Kidney glomerular epithelial cell (primary cell): ENCODE data around the gene CEACAM3.

ENCODE experiments used
- DNase-seq: peaks from one replicate; lab custom pipeline; 2025; lab: John Stamatoyannopoulos, UW

Gene CEACAM3

DNA sequence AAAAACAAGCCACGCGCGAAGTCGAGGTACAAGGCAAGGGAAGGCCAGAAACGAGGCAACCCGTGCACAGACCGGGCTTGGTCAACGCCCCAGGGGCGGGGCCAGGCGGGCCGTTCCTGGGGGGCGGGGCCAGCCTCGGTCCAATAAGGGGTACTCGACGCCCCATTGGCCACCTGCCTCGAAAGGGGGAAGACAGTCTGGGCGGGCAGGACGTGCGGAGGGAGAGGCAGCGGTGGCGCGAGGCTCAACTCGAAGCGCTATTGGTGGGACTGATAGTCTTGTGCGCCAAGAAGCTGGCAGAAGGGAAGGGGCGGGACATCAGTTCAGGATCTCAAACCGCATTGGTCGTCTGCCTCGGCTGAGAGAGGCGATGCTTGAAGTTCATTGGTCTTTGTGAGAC is 48.2 kb downstream of the CEACAM3 start, which contains the start of gene LYPD4:
LYPD4 (minus strand) TSS at position 83 of the 400 bp plus-strand sequence. CDS start 5,398 bp downstream, outside the sequence.
- DNase-seq = no peak

DNA sequence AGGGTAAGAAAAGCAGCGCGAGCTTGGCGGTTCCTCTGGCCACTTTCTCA is 48.4 kb downstream of the CEACAM3 start, which contains the start of gene DMRTC2:
DMRTC2 (plus strand) TSS at position 42 of the 50 bp plus-strand sequence. CDS start 2,387 bp downstream, outside the sequence.
- no peak for DNase-seq

DNA sequence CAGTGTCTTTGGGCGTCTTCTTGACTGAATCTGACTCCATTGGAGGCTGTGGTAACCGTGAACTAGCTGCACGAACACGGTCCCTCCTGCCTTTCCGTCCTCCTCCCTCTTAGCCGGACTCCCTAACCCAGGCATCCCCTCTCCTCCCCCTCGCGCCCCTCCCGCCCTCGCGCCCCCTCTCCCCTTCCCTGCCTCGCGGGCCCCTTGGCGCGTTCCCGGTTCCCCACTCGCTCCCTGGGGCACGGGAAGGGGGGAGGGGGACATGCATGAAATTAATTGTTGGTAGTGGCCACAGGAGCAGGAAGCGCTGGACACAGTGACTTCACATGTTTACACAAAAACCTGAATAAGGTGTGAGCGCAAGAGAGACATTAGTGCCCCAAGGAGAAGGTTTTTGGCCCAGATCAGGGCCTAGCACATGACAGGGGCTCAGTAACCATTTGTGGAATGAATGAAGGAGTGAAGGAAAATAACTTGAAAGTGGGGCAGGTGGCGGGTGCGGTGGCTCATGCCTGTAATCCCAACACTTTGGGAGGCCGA is 48.7 kb downstream of the CEACAM3 start:
- DNase-seq = no peak

DNA sequence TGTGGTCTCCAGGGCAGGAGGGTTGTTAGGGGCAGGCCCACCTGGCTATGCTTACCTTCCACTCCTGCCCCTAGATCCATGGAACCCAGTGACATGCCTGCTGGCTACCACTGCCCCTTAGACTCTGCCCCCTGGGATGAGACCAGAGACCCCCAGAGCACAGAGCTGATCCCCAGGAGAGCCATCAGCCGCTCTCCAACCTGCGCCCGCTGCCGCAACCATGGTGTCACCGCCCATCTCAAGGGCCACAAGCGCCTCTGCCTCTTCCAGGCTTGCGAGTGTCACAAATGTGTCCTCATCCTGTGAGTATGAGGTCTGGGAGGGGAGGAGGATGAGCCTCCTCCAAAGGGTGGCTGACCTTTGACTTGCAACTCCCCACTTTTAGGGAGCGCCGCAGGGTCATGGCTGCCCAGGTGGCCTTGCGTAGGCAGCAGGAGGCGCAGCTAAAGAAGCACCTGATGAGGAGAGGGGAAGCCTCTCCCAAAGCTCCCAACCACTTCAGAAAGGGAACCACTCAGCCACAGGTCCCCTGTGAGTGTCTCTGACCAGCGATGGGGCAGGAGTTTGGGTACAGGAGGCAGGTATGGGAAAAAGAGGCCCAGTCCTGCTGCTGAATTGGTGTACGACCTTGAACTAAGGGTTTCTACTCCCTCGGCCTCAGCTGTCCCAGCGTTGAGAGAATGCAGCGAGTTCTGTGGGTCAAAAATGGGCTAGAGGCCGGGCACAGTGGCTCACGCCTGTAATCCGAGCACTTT is 51.1 kb downstream of the CEACAM3 start:
- no peak for DNase-seq

DNA sequence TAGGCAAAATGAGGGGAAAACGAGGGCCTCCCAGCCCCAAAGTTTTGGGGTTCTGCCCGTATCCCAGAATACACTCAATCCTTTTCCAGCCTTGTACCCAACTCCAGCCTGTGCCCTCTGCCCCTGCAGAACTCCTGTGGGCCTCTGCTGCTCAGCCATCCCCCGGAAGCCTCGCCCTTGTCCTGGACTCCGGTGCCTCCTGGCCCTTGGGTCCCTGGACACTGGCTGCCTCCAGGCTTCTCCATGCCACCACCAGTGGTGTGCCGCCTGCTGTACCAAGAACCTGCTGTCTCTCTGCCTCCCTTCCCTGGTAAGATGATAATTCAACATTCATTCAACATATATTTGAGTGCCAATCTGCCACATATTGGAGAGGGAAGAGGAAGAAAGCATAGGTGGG is 52.3 kb downstream of the CEACAM3 start:
- DNase-seq = no peak

DNA sequence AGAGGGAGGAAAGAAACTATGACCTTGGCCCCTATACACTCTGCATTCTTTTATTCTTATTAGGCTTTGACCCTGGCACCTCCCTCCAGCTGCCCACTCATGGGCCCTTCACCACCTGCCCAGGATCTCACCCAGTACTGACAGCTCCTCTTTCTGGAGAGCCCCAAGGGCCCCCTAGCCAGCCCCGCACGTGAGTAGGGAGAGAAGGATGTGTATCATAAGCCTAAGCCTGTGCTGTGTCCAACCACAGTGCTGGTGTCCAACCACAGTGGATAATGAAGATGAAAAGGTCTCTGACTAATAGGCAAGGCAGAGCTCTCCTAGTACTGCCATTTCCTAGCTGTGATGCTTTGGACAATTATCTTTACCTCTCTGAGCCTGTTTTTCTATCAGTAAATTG is 52.7 kb downstream of the CEACAM3 start:
- DNase-seq = no peak

DNA sequence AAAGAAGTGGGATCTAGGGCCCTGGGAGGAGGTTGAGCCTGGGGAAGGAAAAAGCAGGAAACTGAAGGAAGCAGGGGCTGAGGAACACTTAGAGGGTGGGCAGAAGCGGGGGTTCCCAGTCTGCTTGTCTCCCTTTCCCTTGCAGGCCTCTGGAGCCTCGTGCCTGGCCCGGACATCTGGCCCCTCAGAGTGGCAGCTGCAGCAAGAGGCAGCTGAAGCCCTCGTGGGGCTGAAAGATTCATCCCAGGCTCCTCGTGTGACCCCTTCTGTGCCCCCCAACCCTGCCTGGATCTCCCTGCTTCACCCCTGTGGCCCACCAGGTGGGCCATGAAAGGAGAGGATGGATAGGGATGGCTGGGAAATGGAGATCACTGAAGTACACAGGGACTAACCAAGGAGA is 54.0 kb downstream of the CEACAM3 start:
- DNase-seq = no peak

DNA sequence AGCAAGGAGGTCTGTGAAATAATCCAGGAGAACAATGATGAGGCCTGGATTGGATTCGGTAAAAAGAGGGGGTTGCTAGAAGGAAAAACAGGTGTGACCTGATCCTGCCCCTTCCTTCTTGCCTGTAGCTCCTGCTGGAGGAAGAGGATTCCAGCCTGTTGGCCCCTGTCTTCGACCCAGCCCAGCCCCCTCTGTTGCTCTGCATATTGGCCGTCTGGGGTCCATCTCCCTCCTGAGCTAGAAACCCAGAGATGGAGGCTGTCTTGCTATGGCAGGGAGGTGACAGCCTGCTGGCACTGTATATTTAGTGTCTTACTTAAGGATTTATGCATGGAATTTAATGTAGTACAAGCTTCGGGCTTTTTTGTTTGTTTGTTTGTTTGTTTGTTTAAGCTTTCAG is 55.1 kb downstream of the CEACAM3 start:
- DNase-seq = no peak

DNA sequence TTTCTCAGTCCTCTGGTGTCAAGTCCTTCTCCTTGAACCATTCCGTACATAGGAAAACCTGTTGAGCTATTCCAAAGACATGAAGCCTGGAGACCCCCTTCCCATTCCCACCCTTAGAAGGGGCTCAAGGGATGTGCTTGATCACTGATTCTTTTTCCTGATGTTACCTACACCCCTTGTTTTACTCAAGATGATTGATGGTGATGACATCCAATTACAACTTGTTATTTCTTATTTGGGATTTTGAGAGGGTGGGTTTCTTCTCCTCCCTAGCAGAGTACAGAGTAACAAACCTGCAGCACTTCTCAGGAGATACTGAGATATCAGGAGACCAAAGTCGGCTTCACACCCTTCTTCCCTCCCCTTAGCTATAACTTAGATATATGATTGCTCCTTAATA is 57.0 kb downstream of the CEACAM3 start:
- no peak for DNase-seq

DNA sequence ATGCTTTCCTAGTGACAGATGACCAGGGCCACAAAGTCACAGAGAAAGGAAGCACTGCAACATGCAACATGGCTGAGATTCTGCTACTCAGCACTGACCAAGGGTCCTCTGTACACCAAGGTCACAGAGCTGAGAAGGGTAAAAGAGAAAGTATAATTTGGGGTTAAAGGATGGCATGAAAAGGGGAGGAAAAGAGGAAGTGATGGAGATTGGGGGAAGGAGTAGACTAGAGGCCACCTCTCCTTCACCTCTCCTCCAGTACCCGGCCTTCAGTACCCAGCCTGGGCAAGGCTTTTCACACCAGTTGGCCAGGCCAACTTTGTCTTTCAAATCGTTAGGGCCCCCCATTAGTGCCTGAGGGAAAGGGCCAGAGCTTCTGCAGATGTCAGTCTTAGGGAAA is 57.4 kb downstream of the CEACAM3 start:
- no peak for DNase-seq

DNA sequence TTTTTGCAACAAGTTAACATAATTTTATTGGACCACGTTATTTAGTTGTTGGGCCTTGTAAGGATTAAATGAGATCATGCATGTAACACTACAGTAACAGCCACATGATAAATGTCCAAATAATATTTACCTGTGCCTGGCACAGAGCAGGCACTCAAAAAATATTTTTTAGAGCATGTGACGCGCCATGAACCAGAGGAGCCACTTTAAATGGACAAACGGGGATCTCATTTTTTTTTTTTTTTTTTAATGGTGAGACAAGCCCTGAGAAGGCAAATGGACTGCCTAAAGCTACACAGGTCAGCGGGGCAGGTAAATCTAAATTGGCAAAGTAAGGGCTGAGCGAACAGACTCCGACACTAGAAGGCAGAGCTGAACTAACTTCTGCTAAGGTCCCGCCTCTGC is 62.8 kb downstream of the CEACAM3 start:
- DNase-seq = no peak

DNA sequence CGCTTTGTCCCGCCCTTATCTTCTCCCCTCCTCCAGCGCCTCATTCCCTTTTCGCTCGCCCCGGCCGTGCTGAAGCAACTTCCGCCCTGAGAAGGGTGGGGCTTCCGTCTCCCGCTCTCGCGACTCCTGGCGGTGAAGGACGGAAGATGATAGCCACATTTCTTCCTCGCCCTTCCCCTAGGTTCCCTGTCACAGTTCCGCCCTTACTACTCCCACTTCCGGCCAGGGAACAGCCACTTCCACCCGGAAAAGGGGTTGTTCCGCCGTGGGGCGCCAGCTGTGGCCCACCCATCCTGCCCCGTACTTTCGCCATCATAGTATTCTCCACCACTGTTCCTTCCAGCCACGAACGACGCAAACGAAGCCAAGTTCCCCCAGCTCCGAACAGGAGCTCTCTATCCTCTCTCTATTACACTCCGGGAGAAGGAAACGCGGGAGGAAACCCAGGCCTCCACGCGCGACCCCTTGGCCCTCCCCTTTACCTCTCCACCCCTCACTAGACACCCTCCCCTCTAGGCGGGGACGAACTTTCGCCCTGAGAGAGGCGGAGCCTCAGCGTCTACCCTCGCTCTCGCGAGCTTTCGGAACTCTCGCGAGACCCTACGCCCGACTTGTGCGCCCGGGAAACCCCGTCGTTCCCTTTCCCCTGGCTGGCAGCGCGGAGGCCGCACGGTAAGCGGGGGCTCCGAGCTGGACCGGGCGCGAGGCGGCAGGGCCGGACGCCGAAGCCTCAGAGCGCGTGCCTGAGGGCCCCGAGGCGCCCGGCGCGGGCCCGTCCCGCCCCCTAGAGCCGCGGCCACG is 63.4 kb downstream of the CEACAM3 start, which contains the start of gene RPS19:
RPS19 (plus strand) TSS at position 638 of the 801 bp plus-strand sequence. CDS start 520 bp downstream, outside the sequence.
- DNase-seq = peak; percentile 97

DNA sequence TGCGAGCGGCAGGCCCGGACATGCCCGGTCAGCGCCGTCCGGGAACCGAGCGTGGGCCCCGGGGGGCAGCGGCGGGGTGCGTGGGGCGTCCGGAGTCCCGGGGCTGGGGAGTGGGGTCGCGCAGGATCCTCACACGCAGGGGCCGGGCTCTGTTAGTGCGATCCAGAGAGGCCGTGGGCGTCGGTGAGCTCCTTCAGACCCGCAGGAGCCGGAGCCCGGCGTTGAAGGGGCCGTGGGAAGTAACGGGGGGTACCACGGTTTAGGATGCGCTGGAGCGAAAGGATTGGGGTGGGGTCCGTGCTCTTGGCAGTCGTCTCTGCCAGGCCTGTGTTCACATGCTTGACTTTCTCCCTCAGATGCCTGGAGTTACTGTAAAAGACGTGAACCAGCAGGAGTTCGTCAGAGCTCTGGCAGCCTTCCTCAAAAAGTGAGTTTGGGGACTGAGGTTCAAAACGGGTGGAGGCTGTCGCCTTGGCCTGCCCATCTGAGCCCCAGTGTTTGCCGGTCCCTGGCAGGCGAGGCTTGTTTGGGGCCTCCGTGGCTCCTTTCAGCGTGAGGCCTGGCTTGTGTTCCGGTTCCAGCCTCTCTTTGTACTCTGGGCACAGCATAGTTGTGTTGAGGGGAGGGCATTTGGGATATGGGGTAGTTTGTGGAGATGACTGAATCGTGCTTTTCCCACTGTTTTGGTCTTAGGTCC is 64.2 kb downstream of the CEACAM3 start:
- no peak for DNase-seq
